Fibroblast of skin of abdomen (primary cell): ENCODE results near the gene BLCAP.
"Not testable (repeated sequence)": the region's sequence is repeated elsewhere in the genome, so short reads cannot be mapped to it uniquely, and the experiment has no call there.

Experiments
- DNase-seq: peaks from one replicate; pipeline ENCODE4 v3.0.0-alpha.2; 2013

The BLCAP gene

DNA sequence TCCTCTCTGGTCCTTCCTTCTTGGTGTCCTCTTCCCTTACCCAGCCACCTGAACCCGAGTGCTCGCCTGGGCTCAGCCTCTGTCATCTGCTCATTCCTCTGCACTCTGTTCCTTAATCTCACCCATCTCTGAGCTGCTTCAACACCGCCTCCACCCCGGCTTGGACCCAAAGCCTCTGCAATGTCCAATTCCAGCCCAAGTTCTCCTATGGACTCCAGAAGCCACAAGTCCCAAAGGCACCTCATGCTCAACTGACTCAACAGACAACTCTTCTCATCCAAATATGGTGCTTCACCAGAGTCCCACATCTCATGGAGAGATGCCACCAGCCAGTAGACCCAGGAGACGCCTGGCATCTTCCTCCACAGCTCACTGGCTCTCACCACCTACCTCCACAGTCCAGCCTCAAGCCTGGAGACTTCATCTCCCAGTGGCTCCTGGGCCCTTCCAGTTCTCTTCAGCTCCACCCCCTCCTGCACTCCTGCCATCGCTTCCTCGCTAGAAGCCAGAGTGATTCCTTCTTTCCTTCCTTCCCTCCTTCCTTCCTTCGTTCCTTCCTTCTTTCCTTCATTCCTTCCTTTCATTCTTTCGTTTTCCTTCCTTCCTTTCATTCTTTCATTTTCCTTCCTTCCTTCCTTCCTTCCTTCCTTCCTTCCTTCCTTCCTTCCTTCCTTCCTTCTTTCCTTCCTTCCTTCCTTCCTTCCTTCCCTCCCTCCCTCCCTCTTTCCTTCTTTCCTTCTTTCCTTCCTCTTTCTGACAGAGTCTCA lies 47.6 kb downstream of the BLCAP start:
- DNase-seq = no peak

- no peak for DNase-seq
Measured at GRCh38 chr20:37479266-37479665, 48.4 kb downstream of the BLCAP start.

DNA sequence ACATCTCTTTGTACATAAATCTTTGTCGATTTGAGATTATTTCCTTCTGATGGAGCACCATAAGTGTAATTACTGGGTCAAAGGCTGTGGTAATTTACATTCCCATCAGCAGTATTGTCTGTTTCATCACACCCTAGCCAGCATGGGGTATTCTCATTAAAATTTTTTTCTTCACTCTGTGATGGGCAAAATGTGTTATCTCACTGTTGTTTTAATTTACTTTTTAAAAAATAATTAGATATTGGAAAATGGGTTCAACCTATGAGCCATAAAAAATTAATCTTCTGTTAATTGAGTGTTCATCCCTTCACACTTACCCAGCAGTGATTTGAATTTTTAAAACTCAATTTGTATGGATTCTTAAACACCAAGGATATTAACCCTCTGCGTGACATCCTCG lies 50.6 kb downstream of the BLCAP start:
- DNase-seq = no peak

GRCh38 chr20:37475252-37475651 lies 52.4 kb downstream of the BLCAP start:
- no peak for DNase-seq

- no peak for DNase-seq
Measured at GRCh38 chr20:37474386-37474785, 53.3 kb downstream of the BLCAP start.

DNA sequence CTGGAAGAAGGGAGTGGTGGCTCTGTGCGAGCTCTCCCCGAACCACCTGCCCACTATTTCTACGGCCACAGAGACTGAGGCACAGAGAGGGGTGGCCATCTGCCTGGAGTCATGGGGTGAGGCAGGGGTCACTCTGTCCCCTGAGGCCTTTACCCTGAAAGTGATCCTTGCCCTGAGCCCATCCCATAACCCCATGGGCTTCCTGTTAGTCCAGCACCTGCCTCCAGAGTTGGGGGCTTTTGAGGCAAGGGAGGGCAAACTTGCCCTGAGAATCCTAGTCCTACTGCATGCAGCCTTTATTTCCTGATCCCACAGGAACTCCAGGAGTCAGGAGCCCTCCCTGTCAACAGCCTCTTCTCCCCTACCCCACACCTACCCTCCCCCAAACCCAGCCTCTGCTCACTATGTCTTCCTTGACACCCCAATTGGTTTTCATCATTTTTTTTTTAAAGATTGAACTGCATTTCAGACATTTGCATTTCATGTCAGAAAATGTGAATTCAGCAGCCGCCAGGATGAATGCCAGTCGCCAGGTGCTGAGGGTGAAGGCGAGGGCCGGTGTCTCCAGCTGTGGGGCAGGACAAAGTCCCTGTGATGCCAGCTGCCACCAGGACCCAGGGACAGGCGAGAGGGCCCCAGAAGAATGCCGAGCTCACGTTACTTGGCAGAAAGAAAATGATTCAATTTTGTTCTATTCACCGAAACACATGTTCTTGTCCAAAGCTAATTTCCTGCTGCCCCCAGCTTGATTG lies 54.3 kb downstream of the BLCAP start:
- no peak for DNase-seq

DNA sequence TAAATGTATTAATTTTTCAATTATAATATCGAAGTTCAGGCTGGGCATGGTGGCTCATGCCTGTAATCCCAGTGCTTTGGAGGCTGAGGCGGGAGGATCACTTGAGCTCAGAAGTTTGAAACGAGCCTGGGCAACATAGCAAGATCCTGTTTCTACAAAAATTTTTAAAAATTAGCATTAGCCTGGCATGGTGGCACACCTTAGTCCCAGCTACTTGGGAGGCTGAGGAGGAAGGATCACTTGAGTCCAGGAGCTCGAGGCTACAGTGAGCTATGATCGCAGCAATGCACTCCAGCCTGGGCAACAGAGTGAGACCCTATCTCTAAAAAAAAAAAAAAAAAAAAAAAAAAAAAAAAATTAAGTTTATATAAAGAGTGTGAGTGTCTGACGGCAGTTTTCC lies 55.2 kb downstream of the BLCAP start:
- DNase-seq = not testable (repeated sequence)

DNA sequence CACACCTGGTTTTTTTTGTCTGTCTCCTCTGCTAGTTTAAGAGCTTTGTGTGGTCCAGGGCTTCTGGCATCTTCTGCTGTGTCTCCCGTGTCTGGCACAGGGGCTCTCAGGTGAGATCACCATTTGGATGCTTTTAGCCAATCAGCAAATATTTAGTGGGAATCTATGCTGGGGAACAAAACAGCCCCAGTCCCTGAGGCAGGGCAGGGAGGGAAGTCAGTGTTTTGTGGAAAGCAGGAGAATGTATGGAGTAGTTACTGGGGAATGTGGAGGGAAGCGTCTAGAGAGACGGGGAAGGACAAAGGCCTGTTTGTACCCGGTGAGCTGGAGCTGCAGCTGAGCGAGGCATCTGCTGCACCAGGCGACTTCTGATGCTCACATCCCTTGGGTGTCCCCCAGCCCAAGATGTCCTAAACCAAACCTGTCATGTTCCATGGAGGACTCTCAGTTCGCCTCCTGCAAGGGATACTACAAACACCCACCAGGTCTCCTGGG lies 55.9 kb downstream of the BLCAP start:
- DNase-seq = no peak

DNA sequence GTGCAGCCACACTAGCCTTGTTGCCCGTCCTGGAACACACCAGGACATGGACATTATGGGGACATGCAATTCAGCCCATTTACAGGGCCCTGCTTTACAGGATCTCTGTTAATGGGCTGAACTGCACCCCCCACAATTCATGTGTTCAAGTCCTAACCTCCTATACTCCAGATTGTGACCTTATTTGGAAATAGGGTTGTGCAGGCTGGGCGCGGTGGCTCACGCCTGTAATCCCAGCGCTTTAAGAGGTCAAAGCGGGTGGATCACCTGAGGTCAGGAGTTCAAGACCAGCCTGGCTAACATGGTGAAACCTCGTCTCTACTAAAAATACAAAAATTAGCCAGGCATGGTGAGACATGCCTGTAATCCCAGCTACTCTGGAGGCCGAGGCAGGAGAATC lies 57.5 kb downstream of the BLCAP start:
- not testable (repeated sequence) for DNase-seq

GRCh38 chr20:37469531-37469930 lies 58.1 kb downstream of the BLCAP start:
- no peak for DNase-seq

DNA sequence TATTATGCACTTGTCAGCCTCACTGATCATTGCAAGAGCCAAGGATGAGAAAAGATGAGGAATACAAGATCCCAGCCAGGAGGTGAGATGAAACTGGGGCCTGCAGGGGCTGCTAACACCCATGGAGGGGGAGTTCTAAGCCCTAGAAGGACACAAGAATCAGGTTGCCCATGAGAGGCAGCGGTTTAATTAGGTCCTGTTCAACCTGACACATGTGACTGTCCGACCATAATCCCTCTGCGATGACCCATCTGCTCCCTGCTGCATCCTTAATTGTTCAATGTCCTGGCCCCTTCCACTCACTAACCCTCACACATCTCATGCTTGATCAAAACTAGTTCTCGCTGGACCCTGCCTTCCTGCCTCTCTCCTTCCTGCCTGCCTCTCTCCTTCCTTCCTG lies 58.8 kb downstream of the BLCAP start:
- no peak for DNase-seq
